Measurements from ENCODE around the gene SLC2A8. TPM values are rescaled to one million over a fixed set of nuclear protein-coding genes. Genes with fewer than 3 reads are reported as not detected.

The SLC2A8 gene
- total RNA-seq, 4 donors from 2014 or later, result 19.8 to 31.2 (median 25.7) TPM

- no peak overlapping the region for H3K27ac ChIP-seq
- H3K9me3 ChIP-seq, result no peaks in the 10 kb centered on the region
- no peaks in the 10 kb centered on the region for H3K27me3 ChIP-seq
- intact Hi-C loops (cut with DNase I; ENCODE audit: low total_unique reads) (no loop called here), in situ Hi-C loops (cut with MboI; ENCODE audit: low sequenced_read_pairs in 4 of 4) (no loop called here)
- peaks cover 13 to 18% of the 10 kb centered on the region in 2 donors for H3K4me1 ChIP-seq
- no peak for TF ChIP-seq CTCF (IDR thresholded peaks at IDR 0.05 in 4 of 5, conservative IDR thresholded peaks at IDR 0.05 in 1 of 5)
- TF ChIP-seq POLR2A (IDR thresholded peaks at IDR 0.05), result no peak
- no peak overlapping the region for H3K4me3 ChIP-seq
- ATAC-seq (no peak), DNase-seq (no peak)
- peaks cover 0 to 90% of the 10 kb centered on the region in 2 donors for H3K36me3 ChIP-seq
These were observed 48.2 kb downstream of the SLC2A8 start for GRCh38 chr9:127444921-127445850.

- peak overlapping the region in 2 of 4 donors; percentile 16 to 33 for H3K27ac ChIP-seq
- TF ChIP-seq POLR2A (IDR thresholded peaks at IDR 0.05) (no peak), CTCF (IDR thresholded peaks at IDR 0.05 in 4 of 5, conservative IDR thresholded peaks at IDR 0.05 in 1 of 5) (no peak)
- in situ Hi-C loops (cut with MboI; ENCODE audit: low sequenced_read_pairs in 4 of 4) (no loop called here), intact Hi-C loops (cut with DNase I; ENCODE audit: low total_unique reads) (no loop called here)
- no peaks in the 10 kb centered on the region for H3K27me3 ChIP-seq
- H3K36me3 ChIP-seq, result peaks cover 0 to 84% of the 10 kb centered on the region in 2 donors
- no peak overlapping the region for H3K4me3 ChIP-seq
- ATAC-seq (no peak), DNase-seq (no peak)
- no peaks in the 10 kb centered on the region for H3K9me3 ChIP-seq
- H3K4me1 ChIP-seq, result peaks cover 18 to 21% of the 10 kb centered on the region in 2 donors
These were observed 49.1 kb downstream of the SLC2A8 start for GRCh38 chr9:127445851-127446712.

- Histone ChIP-seq H3K4me1 (peaks cover 19 to 21% of the 10 kb centered on the region in 2 donors), H3K27me3 (no peaks in the 10 kb centered on the region), H3K36me3 (peaks cover 0 to 76% of the 10 kb centered on the region in 2 donors), H3K4me3 (no peak overlapping the region), H3K9me3 (no peaks in the 10 kb centered on the region), H3K27ac (peak overlapping the region in 3 of 4 donors; percentile 10 to 33 (median 16))
- DNase-seq, result no peak
- no peak for ATAC-seq
- intact Hi-C loops (cut with DNase I; ENCODE audit: low total_unique reads), result no loop called here
- TF ChIP-seq POLR2A (IDR thresholded peaks at IDR 0.05) (no peak), CTCF (IDR thresholded peaks at IDR 0.05 in 4 of 5, conservative IDR thresholded peaks at IDR 0.05 in 1 of 5) (no peak)
- in situ Hi-C loops (cut with MboI; ENCODE audit: low sequenced_read_pairs in 4 of 4), result no loop called here
These were observed 49.9 kb downstream of the SLC2A8 start for GRCh38 chr9:127446713-127447415.

GRCh38 chr9:127447416-127448111 lies 50.6 kb downstream of the SLC2A8 start:
- DNase-seq (no peak), ATAC-seq (no peak)
- no peaks in the 10 kb centered on the region for H3K27me3 ChIP-seq
- H3K4me3 ChIP-seq, result no peak overlapping the region
- TF ChIP-seq CTCF (IDR thresholded peaks at IDR 0.05 in 4 of 5, conservative IDR thresholded peaks at IDR 0.05 in 1 of 5) (no peak), POLR2A (IDR thresholded peaks at IDR 0.05) (no peak)
- in situ Hi-C loops (cut with MboI; ENCODE audit: low sequenced_read_pairs in 4 of 4) (no loop called here), intact Hi-C loops (cut with DNase I; ENCODE audit: low total_unique reads) (no loop called here)
- peaks cover 0 to 69% of the 10 kb centered on the region in 2 donors for H3K36me3 ChIP-seq
- H3K27ac ChIP-seq, result peak overlapping the region in 2 of 4 donors; percentile 33 to 94
- no peaks in the 10 kb centered on the region for H3K9me3 ChIP-seq
- peaks cover 26 to 28% of the 10 kb centered on the region in 2 donors for H3K4me1 ChIP-seq
